Endothelial cell of umbilical vein (primary cell): ENCODE results near the gene DMRTC2. TPM values are rescaled to one million over a fixed set of nuclear protein-coding genes. Genes with fewer than 3 reads are reported as not detected.

ENCODE experiments used
- BruUV-seq: library from RNA; stranded (reverse); fragments of 400-500 nt; replicated peaks from 2 replicates; lab custom pipeline; 2021; lab: Mats Ljungman, UMichigan
- CTCF ChIA-PET: fragments of 300-600, 350-600 bp; sonication (Branson Sonifier 250); formaldehyde crosslinking; loops from one replicate; lab custom pipeline; 2021; ENCODE audit warnings: antibody characterized with exemption, inconsistent platforms; lab: Charles Lee
- POLR2A ChIA-PET: fragments of 300-600, 350-600 bp; sonication (Branson Sonifier 250); formaldehyde crosslinking; loops from one replicate; lab custom pipeline; 2021; ENCODE audit warnings: antibody characterized with exemption, inconsistent platforms; lab: Charles Lee
- DNase-seq: peaks from one replicate; pipeline ENCODE4 v3.0.0-alpha.2; 2011; ENCODE audit warnings: low read depth, low spot score
- FAIRE-seq: peaks from 2 replicates; lab custom pipeline; 2011; peaks lifted over from hg19 to GRCh38; lab: Jason Lieb, UNC
- H2AFZ ChIP-seq: 2 replicates; pipeline ENCODE4 v1.6.0; 2012; ENCODE audit warnings: low read depth, low read length, control low read depth, inconsistent platforms
- H3K27ac ChIP-seq: 2 replicates; pipeline ENCODE4 v1.5.1; 2011; ENCODE audit warnings: low read depth, mild to moderate bottlenecking, control low read depth, low read length, moderate library complexity; ENCODE audit not compliant: insufficient read depth
- H3K27me3 ChIP-seq, 2 experiments: 2 replicates each; pipeline versions ENCODE4 v1.6.0 to v1.6.1; 2011; ENCODE audit warnings: low read length in 2 of 2, mixed read lengths in 1 of 2; ENCODE audit not compliant: control insufficient read depth in 2 of 2, insufficient read depth in 2 of 2
- H3K36me3 ChIP-seq, 2 experiments: 2 replicates in 1 of 2; 3 replicates in 1 of 2; pipeline ENCODE4 v1.5.1; 2011; ENCODE audit warnings: low read length in 2 of 2, mild to moderate bottlenecking in 1 of 2, moderate library complexity in 1 of 2; ENCODE audit not compliant: control insufficient read depth in 2 of 2, insufficient read depth in 2 of 2; ENCODE audit errors: extremely low read depth in 1 of 2
- H3K4me1 ChIP-seq: 3 replicates; pipeline ENCODE4 v1.5.1; 2011; ENCODE audit warnings: mild to moderate bottlenecking, low read length; ENCODE audit not compliant: control insufficient read depth, insufficient read depth; ENCODE audit errors: extremely low read depth
- H3K4me2 ChIP-seq: 2 replicates; pipeline ENCODE4 v1.6.1; 2011; ENCODE audit warnings: low read length, control low read depth, mixed read lengths; ENCODE audit not compliant: insufficient read depth
- H3K4me3 ChIP-seq, 3 experiments: fragments of 200-600 bp in 1 of 3; sonication (generic), shearing (Covaris generic) in 1 of 3; replicated peaks in 1 of 3; 2 replicates each; pipeline ENCODE4 v1.5.1; 2011 to 2016; ENCODE audit warnings: control low read depth in 3 of 3, low read length in 3 of 3, mild to moderate bottlenecking in 2 of 3, inconsistent platforms in 1 of 3, low read depth in 1 of 3, moderate library complexity in 1 of 3; ENCODE audit not compliant: insufficient read depth in 1 of 3
- H3K79me2 ChIP-seq: 2 replicates; pipeline ENCODE4 v1.6.0; 2012; ENCODE audit warnings: low read length, inconsistent platforms; ENCODE audit not compliant: control insufficient read depth, insufficient read depth
- H3K9ac ChIP-seq: replicated peaks from 2 replicates; pipeline ENCODE3; 2011; ENCODE audit warnings: low read length, control low read depth; ENCODE audit not compliant: insufficient read depth; ENCODE audit errors: extremely low read depth
- H3K9me1 ChIP-seq: replicated peaks from 3 replicates; pipeline ENCODE4 v1.6.0; 2011; ENCODE audit warnings: mild to moderate bottlenecking, low read length; ENCODE audit not compliant: control insufficient read depth, insufficient read depth; ENCODE audit errors: extremely low read depth
- H3K9me3 ChIP-seq: replicated peaks from 2 replicates; pipeline ENCODE4 v1.5.1; 2012; ENCODE audit warnings: low read length, inconsistent platforms; ENCODE audit not compliant: control insufficient read depth, insufficient read depth
- H4K20me1 ChIP-seq: replicated peaks from 2 replicates; pipeline ENCODE3; 2011; ENCODE audit warnings: mild to moderate bottlenecking, low read length; ENCODE audit not compliant: control insufficient read depth, insufficient read depth; ENCODE audit errors: extremely low read depth
- EZH2 ChIP-seq: IDR thresholded peaks from 2 replicates; pipeline ENCODE4 v1.6.1; 2012; ENCODE audit warnings: borderline replicate concordance, low read depth, mild to moderate bottlenecking, moderate library complexity, low read length, inconsistent platforms; ENCODE audit not compliant: severe bottlenecking
- FOS ChIP-seq: IDR thresholded peaks from 2 replicates; pipeline ENCODE4 v1.6.1; 2011; ENCODE audit warnings: mild to moderate bottlenecking, low read length, moderate library complexity, borderline replicate concordance; ENCODE audit not compliant: insufficient read depth
- GATA2 ChIP-seq: IDR thresholded peaks from 2 replicates; pipeline ENCODE4 v1.7.0; 2011; ENCODE audit warnings: low read depth, mild to moderate bottlenecking, moderate library complexity, mixed read lengths, low read length; ENCODE audit not compliant: insufficient read length, insufficient read depth
- JUN ChIP-seq: IDR thresholded peaks from 2 replicates; pipeline ENCODE4 v1.6.1; 2011; ENCODE audit warnings: borderline replicate concordance, low read depth; ENCODE audit not compliant: insufficient read length, insufficient read depth
- MYC ChIP-seq: IDR thresholded peaks from one replicate; pipeline ENCODE4 v1.6.1; 2011; ENCODE audit warnings: mild to moderate bottlenecking, low read depth, low read length
- POLR2A ChIP-seq: IDR thresholded peaks from 2 replicates; pipeline ENCODE4 v1.6.1; 2012; ENCODE audit warnings: low read depth, mild to moderate bottlenecking, control low read depth, low read length
- POLR2AphosphoS5 ChIP-seq: IDR thresholded peaks from 2 replicates; pipeline ENCODE4 v1.6.1; 2012; ENCODE audit warnings: low read depth, mild to moderate bottlenecking, control low read depth, low read length, moderate library complexity; ENCODE audit not compliant: insufficient read depth
- dilution Hi-C: fragments of 300-500 bp; cut with MboI; formaldehyde crosslinking; loops from one replicate; pipeline ENCODE4 v1.15.0; 2019; ENCODE audit warnings: low sequenced_read_pairs; ENCODE audit not compliant: extremely low pct_ligation_motif_present
- intact Hi-C: fragments of 100-400 bp; cut with micrococcal nuclease; formaldehyde crosslinking; loops from one replicate; pipeline ENCODE4 v1.10.0; 2022
- polyA plus RNA-seq, 4 experiments: library from polyadenylated mRNA; depleted of rRNA in 3 of 4; stranded (reverse) in 3 of 4; unstranded in 1 of 4; fragments of >200 nt; gene quantifications; 2 replicates each; pipeline versions ENCODE4 v1.2.1 to v1.2.3, GENCODE V29; 2011 to 2012; ENCODE audit warnings: missing spikeins in 1 of 4
- total RNA-seq: library from RNA; stranded (reverse); gene quantifications from 2 replicates; pipeline ENCODE4 v1.2.3, GENCODE V29; 2021
- TF ChIP-seq, protein P1 (sequence below): IDR thresholded peaks from 2 replicates; pipeline ENCODE4 v1.6.1; 2011; ENCODE audit not compliant: insufficient read depth, insufficient read length
- TF ChIP-seq, protein P2 (sequence below), 2 donors: IDR thresholded peaks; 1 replicate in 1 of 2; 2 replicates in 1 of 2; pipeline ENCODE4 v1.5.1; 2011; ENCODE audit warnings: low read length in 2 of 2, mild to moderate bottlenecking in 2 of 2, moderate library complexity in 2 of 2, control low read depth in 1 of 2, inconsistent platforms in 1 of 2, low read depth in 1 of 2; ENCODE audit not compliant: insufficient read depth in 1 of 2; ENCODE audit errors: extremely low read depth in 1 of 2

DMRTC2 gene
- total and polyA plus RNA-seq, 2 donors (not counting 3 experiments of a cell fraction or from before 2014, with no cell fraction given), result not detected

DNA sequence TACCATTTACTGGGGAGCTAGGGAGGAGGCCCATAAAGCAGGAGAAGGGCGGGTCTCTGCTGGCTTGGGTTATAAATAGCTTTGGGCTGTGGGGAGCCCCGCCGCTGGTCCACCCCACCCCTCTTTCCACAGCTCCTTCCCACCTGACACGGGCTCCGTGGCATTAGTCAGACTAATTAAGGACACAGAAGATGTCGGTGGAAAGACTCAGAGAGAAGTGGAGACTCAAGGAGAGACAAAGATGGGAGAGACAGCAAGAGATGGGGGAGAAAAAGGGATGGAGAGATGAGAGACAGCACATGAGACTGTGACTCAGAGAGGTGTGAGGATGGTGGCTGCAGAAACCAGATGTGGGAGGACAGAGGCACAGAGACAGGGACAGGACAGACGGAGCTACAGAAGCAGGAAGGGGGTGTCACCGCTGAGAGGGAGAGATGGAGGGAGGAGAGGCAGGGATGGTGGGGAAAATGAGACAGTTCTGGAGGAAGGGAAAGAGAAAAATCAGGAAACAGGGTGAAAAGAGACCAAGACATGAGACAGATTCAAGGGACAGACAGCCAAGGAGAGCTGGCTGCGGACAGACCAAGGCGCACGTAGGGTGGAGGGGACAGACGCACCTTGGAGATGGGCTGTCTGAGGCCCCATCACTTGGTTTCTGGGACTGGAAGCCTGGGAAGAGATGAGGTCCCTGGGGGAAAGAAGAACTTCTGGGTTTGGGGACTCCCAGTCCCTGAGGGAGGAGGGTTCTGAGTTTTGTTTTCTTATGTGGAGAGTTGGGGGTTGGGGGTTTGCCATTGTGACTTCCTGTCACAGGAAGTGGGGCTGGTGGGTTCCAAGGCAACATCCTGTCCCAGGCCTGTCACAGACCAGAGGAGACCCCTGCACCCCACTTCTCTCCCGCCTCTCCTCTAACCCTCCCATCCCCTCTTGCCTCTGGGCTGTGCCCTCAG, 42.2 kb downstream of the DMRTC2 start:
- DNase-seq (no peak), FAIRE-seq (no peak)
- TF ChIP-seq POLR2AphosphoS5 (no peak), FOS (no peak), MYC (no peak), POLR2A (no peak), EZH2 (no peak), JUN (no peak), GATA2 (no peak)
- TF ChIP-seq, protein P1, sequence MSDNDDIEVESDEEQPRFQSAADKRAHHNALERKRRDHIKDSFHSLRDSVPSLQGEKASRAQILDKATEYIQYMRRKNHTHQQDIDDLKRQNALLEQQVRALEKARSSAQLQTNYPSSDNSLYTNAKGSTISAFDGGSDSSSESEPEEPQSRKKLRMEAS, result no peak
- TF ChIP-seq, protein P2, sequence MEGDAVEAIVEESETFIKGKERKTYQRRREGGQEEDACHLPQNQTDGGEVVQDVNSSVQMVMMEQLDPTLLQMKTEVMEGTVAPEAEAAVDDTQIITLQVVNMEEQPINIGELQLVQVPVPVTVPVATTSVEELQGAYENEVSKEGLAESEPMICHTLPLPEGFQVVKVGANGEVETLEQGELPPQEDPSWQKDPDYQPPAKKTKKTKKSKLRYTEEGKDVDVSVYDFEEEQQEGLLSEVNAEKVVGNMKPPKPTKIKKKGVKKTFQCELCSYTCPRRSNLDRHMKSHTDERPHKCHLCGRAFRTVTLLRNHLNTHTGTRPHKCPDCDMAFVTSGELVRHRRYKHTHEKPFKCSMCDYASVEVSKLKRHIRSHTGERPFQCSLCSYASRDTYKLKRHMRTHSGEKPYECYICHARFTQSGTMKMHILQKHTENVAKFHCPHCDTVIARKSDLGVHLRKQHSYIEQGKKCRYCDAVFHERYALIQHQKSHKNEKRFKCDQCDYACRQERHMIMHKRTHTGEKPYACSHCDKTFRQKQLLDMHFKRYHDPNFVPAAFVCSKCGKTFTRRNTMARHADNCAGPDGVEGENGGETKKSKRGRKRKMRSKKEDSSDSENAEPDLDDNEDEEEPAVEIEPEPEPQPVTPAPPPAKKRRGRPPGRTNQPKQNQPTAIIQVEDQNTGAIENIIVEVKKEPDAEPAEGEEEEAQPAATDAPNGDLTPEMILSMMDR (IDR thresholded peaks at IDR 0.05; ENCODE audit: extremely low read depth in 1 of 2, insufficient read depth in 1 of 2, low read depth in 1 of 2, low read length in 2 of 2), result no peak
- intact Hi-C loops (no loop called here), dilution Hi-C loops (no loop called here)
- Histone ChIP-seq H2AFZ (no peak overlapping the region), H4K20me1 (no peaks in the 10 kb centered on the region), H3K27ac (no peak overlapping the region), H3K9ac (no peak overlapping the region), H3K4me3 (no peak overlapping the region), H3K79me2 (peaks cover 24% of the 10 kb centered on the region), H3K27me3 (no peaks in the 10 kb centered on the region), H3K36me3 (peaks cover 4 to 7% of the 10 kb centered on the region in 2 experiments), H3K9me1 (no peaks in the 10 kb centered on the region), H3K4me2 (no peak overlapping the region), H3K9me3 (no peaks in the 10 kb centered on the region), H3K4me1 (peaks cover 19% of the 10 kb centered on the region)
- no TSS peak for BruUV-seq
- ChIA-PET CTCF (interaction anchor here (0.9 to 1.2 kb wide), 2 partner anchors 8 to 14 kb away, joined by 3 read pairs; no protein-coding TSS in a partner anchor), POLR2A (no interaction called here)
